ENCODE results near the gene ZNF511.

GRCh38 chr10:133316732-133317131 is 8.0 kb downstream of the ZNF511 start:
- TF ChIP-seq EZH2phosphoT487 (IDR thresholded peaks at IDR 0.05; ENCODE audit: borderline replicate concordance, low read depth, low read length) (no peak), CTCF (conservative IDR thresholded peaks at IDR 0.05; ENCODE audit: low read length) (no peak)

Measured in OCI-LY7 (cell line).